Measurements from ENCODE around the gene PRKAR1B.

PRKAR1B gene

DNA sequence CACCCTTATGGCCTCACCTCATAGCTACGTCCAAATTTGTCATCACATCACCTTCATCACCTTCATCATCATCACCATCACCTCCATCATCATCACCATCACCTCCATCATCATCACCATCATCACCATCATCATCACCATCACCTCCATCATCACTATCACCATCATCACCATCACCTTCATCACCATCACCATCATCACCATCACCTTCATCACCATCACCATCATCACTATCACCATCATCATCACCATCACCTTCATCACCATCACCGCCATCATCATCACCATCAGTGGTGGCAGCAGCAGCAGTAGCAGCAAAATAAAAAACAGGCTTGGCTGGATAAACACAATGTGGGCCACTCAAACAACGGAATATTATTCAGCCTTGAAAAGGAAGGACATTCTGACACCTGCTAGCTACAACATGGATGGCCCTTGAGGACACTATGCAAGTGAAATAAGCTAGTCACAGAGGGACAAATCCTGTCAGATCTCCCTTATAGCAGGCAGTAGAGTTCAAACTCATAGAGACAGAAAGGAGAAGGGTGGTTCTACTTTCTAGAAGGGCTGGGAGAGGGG, 159.7 kb downstream of the PRKAR1B start:
- H3K4me3 ChIP-seq (ENCODE audit: low read length) = no peak overlapping the region
- no peak for DNase-seq (ENCODE audit: low read depth)
- TF ChIP-seq, protein P1, sequence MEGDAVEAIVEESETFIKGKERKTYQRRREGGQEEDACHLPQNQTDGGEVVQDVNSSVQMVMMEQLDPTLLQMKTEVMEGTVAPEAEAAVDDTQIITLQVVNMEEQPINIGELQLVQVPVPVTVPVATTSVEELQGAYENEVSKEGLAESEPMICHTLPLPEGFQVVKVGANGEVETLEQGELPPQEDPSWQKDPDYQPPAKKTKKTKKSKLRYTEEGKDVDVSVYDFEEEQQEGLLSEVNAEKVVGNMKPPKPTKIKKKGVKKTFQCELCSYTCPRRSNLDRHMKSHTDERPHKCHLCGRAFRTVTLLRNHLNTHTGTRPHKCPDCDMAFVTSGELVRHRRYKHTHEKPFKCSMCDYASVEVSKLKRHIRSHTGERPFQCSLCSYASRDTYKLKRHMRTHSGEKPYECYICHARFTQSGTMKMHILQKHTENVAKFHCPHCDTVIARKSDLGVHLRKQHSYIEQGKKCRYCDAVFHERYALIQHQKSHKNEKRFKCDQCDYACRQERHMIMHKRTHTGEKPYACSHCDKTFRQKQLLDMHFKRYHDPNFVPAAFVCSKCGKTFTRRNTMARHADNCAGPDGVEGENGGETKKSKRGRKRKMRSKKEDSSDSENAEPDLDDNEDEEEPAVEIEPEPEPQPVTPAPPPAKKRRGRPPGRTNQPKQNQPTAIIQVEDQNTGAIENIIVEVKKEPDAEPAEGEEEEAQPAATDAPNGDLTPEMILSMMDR (conservative IDR thresholded peaks at IDR 0.05; ENCODE audit: low read length) = no peak

DNA sequence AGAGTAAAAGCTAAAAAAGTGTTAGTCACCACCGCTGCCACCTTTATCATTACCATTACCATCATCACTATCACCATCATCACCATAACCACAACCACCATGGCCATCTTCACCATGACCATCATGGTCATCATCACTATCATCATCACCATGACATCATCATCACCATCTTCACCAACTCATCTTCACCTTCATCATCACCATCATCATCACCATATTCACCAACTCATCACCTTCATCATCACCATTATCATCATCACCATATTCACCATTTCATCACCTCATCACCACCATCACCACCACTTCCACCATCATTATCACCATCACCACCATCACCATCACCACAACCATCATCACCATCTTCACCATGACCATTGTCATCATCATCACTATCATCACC, 161.0 kb downstream of the PRKAR1B start:
- TF ChIP-seq, protein P1 (conservative IDR thresholded peaks at IDR 0.05; ENCODE audit: low read length) = no peak
- no peak for DNase-seq (ENCODE audit: low read depth)
- H3K4me3 ChIP-seq (ENCODE audit: low read length) = no peak overlapping the region

DNA sequence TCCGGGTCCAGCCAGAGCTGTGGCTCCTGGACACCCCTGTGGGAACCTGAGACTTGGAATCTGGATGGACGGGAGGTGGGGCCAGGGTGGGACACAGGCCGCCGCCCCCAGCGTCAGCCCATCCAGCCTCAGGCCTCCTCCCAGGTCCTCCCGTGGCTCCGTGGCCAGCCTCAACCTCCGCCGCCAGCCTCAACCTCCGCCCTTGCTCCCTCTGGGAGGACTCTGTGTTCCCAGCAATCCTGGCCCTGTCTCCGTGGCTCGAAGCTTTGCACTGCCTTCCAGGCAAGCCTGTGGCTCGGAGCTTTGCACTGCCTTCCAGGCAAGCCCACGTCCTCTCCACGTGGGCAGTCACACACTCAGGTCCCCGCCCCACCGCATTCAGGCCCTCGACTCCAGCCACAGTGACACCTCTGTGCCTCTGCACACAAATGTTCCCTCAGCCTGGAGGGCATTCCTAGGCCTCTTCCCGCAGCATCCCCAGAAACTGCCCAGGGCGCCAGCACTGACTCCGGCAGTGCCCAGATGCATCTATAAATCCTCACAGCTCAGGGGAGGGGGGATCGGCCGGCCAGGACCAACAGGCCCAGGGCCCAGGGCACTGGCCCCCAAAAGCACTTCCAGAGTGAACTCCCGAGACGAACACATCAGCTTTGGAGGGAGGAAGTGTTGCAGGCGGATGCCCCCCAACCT, 162.8 kb downstream of the PRKAR1B start:
- no peak for DNase-seq (ENCODE audit: low read depth)
- H3K4me3 ChIP-seq (ENCODE audit: low read length) = no peak overlapping the region
- TF ChIP-seq, protein P1 (conservative IDR thresholded peaks at IDR 0.05; ENCODE audit: low read length) = no peak

DNA sequence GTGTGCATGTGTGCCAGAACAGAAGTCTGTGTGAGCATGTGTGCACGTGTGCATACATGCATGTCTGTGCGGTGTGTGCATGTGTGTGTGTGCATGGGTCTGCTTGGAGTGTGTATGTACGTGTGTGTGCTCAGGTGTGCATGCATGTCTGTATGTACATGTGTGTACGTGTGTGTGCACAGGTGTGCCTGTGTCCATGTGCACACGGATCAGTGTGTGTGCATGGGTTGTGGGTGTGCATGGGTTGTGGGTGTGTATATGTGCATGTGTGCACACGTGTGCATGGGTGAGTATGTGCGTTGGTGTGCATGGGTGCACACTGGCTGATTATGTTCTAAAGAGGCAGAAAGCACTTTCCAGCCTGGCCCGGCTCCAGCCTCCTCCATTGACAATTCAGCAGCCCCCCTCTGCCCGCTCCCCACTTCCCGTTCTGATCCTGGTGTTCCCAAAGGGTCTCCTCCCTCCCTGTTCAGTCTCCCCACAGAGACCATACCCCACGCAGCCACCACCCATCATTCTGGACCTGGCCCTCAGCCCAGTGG, 163.4 kb downstream of the PRKAR1B start:
- TF ChIP-seq, protein P1 (conservative IDR thresholded peaks at IDR 0.05; ENCODE audit: low read length) = no peak
- no peak for DNase-seq (ENCODE audit: low read depth)
- H3K4me3 ChIP-seq (ENCODE audit: low read length) = no peak overlapping the region

DNA sequence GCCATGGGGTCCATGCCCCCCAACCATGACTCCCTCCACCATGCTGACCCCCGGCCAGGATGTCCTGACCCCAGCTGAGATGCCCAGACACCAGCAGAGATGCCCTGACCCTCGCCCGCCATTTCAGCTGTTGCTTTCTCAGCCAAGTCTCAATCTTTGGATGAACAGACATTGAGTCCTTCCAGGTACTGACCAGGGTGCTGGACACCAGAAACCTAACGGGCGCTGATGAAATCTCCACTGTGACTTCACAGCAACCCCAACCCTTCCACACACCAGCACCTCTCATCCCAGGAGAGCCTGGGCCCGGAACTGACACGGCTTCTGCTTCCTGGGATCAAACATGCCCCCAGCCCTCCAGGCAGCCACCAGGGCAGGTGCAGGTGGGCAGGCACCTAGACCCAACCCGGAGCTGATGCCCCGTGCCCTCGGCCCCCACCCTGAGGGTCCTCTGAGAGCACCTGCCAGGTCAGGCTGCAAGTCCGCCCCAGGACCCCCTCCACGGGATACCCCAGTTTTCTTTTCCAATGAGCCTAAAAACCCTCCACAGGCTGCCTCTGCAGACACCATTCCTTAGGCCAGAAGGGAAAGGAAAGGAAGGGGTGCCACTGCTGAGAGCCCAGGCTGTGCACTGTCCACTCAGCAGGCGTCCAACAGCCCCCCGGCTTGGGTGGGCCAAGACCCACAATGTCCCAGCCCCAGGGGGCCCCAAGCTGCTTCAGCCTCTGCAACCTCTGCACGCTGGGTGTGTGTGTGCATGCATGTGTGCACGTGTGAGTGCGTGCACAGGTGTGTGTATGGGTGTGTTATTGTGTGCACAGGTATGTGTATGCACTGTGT, 164.1 kb downstream of the PRKAR1B start:
- TF ChIP-seq, protein P1 (conservative IDR thresholded peaks at IDR 0.05; ENCODE audit: low read length) = no peak
- no peak for DNase-seq (ENCODE audit: low read depth)
- no peak overlapping the region for H3K4me3 ChIP-seq (ENCODE audit: low read length)

DNA sequence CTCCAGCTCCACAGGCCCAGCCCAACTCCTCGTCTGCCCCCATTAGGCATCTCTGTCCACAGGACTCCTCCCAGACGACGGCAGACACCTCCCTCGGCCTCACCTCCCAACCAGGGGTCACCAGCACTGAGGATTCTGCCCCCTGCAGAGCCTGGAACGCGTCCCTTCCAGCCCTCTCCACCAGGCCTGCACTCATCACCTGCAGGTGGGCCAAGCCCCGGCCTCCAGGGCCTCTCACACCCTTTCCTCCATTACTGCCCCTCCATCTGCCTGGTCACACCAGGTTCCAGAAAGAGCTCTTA, 164.8 kb downstream of the PRKAR1B start:
- TF ChIP-seq, protein P1 (conservative IDR thresholded peaks at IDR 0.05; ENCODE audit: low read length) = no peak
- H3K4me3 ChIP-seq (ENCODE audit: low read length) = no peak overlapping the region
- no peak for DNase-seq (ENCODE audit: low read depth)

Measured in AG10803 (cell line).